ENCODE data around the gene SUV39H1.

DNA sequence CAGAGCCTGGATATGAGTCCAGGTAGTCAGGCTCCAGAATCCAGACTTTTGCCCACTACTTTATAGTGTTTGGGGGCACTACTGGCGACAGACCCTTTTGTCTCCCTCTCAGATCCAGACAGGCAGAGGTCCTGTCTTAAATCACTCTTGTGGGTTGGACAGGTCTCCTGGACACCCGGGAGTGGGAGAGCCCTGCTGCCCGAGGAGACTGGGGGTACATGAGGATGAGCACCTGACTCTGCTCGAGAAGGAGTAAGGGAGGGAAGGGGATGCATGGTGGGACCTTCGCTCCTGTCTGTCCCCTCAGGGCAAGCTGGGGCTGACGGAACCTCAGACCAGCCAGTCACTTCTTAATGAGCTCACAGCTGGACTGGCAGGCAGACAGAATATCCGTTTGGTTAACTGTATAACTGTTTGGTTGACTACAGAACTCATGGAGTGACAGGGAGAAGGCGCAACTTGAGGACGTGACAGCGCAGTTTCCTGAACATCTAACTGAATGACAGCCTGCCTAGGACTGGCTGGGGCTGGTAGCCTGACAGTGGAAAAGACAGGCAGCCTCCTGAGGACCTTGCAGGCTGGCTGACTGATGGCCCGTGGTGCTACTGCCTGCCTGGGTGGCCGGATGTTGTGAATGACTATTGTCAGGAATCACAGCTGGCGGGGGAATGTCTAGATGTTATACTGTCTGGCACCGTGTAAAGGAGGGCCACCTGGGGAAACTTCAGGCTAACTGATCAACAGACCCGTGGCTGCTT lies 1.6 kb upstream of the SUV39H1 start:
- TF ChIP-seq, protein P1, sequence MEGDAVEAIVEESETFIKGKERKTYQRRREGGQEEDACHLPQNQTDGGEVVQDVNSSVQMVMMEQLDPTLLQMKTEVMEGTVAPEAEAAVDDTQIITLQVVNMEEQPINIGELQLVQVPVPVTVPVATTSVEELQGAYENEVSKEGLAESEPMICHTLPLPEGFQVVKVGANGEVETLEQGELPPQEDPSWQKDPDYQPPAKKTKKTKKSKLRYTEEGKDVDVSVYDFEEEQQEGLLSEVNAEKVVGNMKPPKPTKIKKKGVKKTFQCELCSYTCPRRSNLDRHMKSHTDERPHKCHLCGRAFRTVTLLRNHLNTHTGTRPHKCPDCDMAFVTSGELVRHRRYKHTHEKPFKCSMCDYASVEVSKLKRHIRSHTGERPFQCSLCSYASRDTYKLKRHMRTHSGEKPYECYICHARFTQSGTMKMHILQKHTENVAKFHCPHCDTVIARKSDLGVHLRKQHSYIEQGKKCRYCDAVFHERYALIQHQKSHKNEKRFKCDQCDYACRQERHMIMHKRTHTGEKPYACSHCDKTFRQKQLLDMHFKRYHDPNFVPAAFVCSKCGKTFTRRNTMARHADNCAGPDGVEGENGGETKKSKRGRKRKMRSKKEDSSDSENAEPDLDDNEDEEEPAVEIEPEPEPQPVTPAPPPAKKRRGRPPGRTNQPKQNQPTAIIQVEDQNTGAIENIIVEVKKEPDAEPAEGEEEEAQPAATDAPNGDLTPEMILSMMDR (IDR thresholded peaks at IDR 0.05; ENCODE audit: low read length) = no peak
- TF ChIP-seq EZH2 (optimal IDR thresholded peaks at IDR 0.05; ENCODE audit: low read depth, low read length) = no peak
